Endothelial cell of umbilical vein (primary cell): ENCODE results near the gene TNFRSF12A. TPM values are rescaled to one million over a fixed set of nuclear protein-coding genes. Genes with fewer than 3 reads are reported as not detected.

Experiments
- BruUV-seq: library from RNA; stranded (reverse); fragments of 400-500 nt; replicated peaks from 2 replicates; lab custom pipeline; 2021; lab: Mats Ljungman, UMichigan
- CTCF ChIA-PET: fragments of 300-600, 350-600 bp; sonication (Branson Sonifier 250); formaldehyde crosslinking; loops from one replicate; lab custom pipeline; 2021; ENCODE audit warnings: antibody characterized with exemption, inconsistent platforms; lab: Charles Lee
- POLR2A ChIA-PET: fragments of 300-600, 350-600 bp; sonication (Branson Sonifier 250); formaldehyde crosslinking; loops from one replicate; lab custom pipeline; 2021; ENCODE audit warnings: antibody characterized with exemption, inconsistent platforms; lab: Charles Lee
- DNase-seq: peaks from one replicate; pipeline ENCODE4 v3.0.0-alpha.2; 2011; ENCODE audit warnings: low read depth, low spot score
- FAIRE-seq: peaks from 2 replicates; lab custom pipeline; 2011; peaks lifted over from hg19 to GRCh38; lab: Jason Lieb, UNC
- H2AFZ ChIP-seq: 2 replicates; pipeline ENCODE4 v1.6.0; 2012; ENCODE audit warnings: low read depth, low read length, control low read depth, inconsistent platforms
- H3K27ac ChIP-seq: 2 replicates; pipeline ENCODE4 v1.5.1; 2011; ENCODE audit warnings: low read depth, mild to moderate bottlenecking, control low read depth, low read length, moderate library complexity; ENCODE audit not compliant: insufficient read depth
- H3K27me3 ChIP-seq, 2 experiments: 2 replicates each; pipeline versions ENCODE4 v1.6.0 to v1.6.1; 2011; ENCODE audit warnings: low read length in 2 of 2, mixed read lengths in 1 of 2; ENCODE audit not compliant: control insufficient read depth in 2 of 2, insufficient read depth in 2 of 2
- H3K36me3 ChIP-seq, 2 experiments: 2 replicates in 1 of 2; 3 replicates in 1 of 2; pipeline ENCODE4 v1.5.1; 2011; ENCODE audit warnings: low read length in 2 of 2, mild to moderate bottlenecking in 1 of 2, moderate library complexity in 1 of 2; ENCODE audit not compliant: control insufficient read depth in 2 of 2, insufficient read depth in 2 of 2; ENCODE audit errors: extremely low read depth in 1 of 2
- H3K4me1 ChIP-seq: 3 replicates; pipeline ENCODE4 v1.5.1; 2011; ENCODE audit warnings: mild to moderate bottlenecking, low read length; ENCODE audit not compliant: control insufficient read depth, insufficient read depth; ENCODE audit errors: extremely low read depth
- H3K4me2 ChIP-seq: 2 replicates; pipeline ENCODE4 v1.6.1; 2011; ENCODE audit warnings: low read length, control low read depth, mixed read lengths; ENCODE audit not compliant: insufficient read depth
- H3K4me3 ChIP-seq, 3 experiments: fragments of 200-600 bp in 1 of 3; sonication (generic), shearing (Covaris generic) in 1 of 3; replicated peaks in 1 of 3; 2 replicates each; pipeline ENCODE4 v1.5.1; 2011 to 2016; ENCODE audit warnings: control low read depth in 3 of 3, low read length in 3 of 3, mild to moderate bottlenecking in 2 of 3, inconsistent platforms in 1 of 3, low read depth in 1 of 3, moderate library complexity in 1 of 3; ENCODE audit not compliant: insufficient read depth in 1 of 3
- H3K79me2 ChIP-seq: 2 replicates; pipeline ENCODE4 v1.6.0; 2012; ENCODE audit warnings: low read length, inconsistent platforms; ENCODE audit not compliant: control insufficient read depth, insufficient read depth
- H3K9ac ChIP-seq: replicated peaks from 2 replicates; pipeline ENCODE3; 2011; ENCODE audit warnings: low read length, control low read depth; ENCODE audit not compliant: insufficient read depth; ENCODE audit errors: extremely low read depth
- H3K9me1 ChIP-seq: replicated peaks from 3 replicates; pipeline ENCODE4 v1.6.0; 2011; ENCODE audit warnings: mild to moderate bottlenecking, low read length; ENCODE audit not compliant: control insufficient read depth, insufficient read depth; ENCODE audit errors: extremely low read depth
- H3K9me3 ChIP-seq: replicated peaks from 2 replicates; pipeline ENCODE4 v1.5.1; 2012; ENCODE audit warnings: low read length, inconsistent platforms; ENCODE audit not compliant: control insufficient read depth, insufficient read depth
- H4K20me1 ChIP-seq: replicated peaks from 2 replicates; pipeline ENCODE3; 2011; ENCODE audit warnings: mild to moderate bottlenecking, low read length; ENCODE audit not compliant: control insufficient read depth, insufficient read depth; ENCODE audit errors: extremely low read depth
- EZH2 ChIP-seq: IDR thresholded peaks from 2 replicates; pipeline ENCODE4 v1.6.1; 2012; ENCODE audit warnings: borderline replicate concordance, low read depth, mild to moderate bottlenecking, moderate library complexity, low read length, inconsistent platforms; ENCODE audit not compliant: severe bottlenecking
- FOS ChIP-seq: IDR thresholded peaks from 2 replicates; pipeline ENCODE4 v1.6.1; 2011; ENCODE audit warnings: mild to moderate bottlenecking, low read length, moderate library complexity, borderline replicate concordance; ENCODE audit not compliant: insufficient read depth
- GATA2 ChIP-seq: IDR thresholded peaks from 2 replicates; pipeline ENCODE4 v1.7.0; 2011; ENCODE audit warnings: low read depth, mild to moderate bottlenecking, moderate library complexity, mixed read lengths, low read length; ENCODE audit not compliant: insufficient read length, insufficient read depth
- JUN ChIP-seq: IDR thresholded peaks from 2 replicates; pipeline ENCODE4 v1.6.1; 2011; ENCODE audit warnings: borderline replicate concordance, low read depth; ENCODE audit not compliant: insufficient read length, insufficient read depth
- MYC ChIP-seq: IDR thresholded peaks from one replicate; pipeline ENCODE4 v1.6.1; 2011; ENCODE audit warnings: mild to moderate bottlenecking, low read depth, low read length
- POLR2A ChIP-seq: IDR thresholded peaks from 2 replicates; pipeline ENCODE4 v1.6.1; 2012; ENCODE audit warnings: low read depth, mild to moderate bottlenecking, control low read depth, low read length
- POLR2AphosphoS5 ChIP-seq: IDR thresholded peaks from 2 replicates; pipeline ENCODE4 v1.6.1; 2012; ENCODE audit warnings: low read depth, mild to moderate bottlenecking, control low read depth, low read length, moderate library complexity; ENCODE audit not compliant: insufficient read depth
- dilution Hi-C: fragments of 300-500 bp; cut with MboI; formaldehyde crosslinking; loops from one replicate; pipeline ENCODE4 v1.15.0; 2019; ENCODE audit warnings: low sequenced_read_pairs; ENCODE audit not compliant: extremely low pct_ligation_motif_present
- intact Hi-C: fragments of 100-400 bp; cut with micrococcal nuclease; formaldehyde crosslinking; loops from one replicate; pipeline ENCODE4 v1.10.0; 2022
- polyA plus RNA-seq, 4 experiments: library from polyadenylated mRNA; depleted of rRNA in 3 of 4; stranded (reverse) in 3 of 4; unstranded in 1 of 4; fragments of >200 nt; gene quantifications; 2 replicates each; pipeline versions ENCODE4 v1.2.1 to v1.2.3, GENCODE V29; 2011 to 2012; ENCODE audit warnings: missing spikeins in 1 of 4
- total RNA-seq: library from RNA; stranded (reverse); gene quantifications from 2 replicates; pipeline ENCODE4 v1.2.3, GENCODE V29; 2021
- TF ChIP-seq, protein P1 (sequence below), 2 donors: IDR thresholded peaks; 1 replicate in 1 of 2; 2 replicates in 1 of 2; pipeline ENCODE4 v1.5.1; 2011; ENCODE audit warnings: low read length in 2 of 2, mild to moderate bottlenecking in 2 of 2, moderate library complexity in 2 of 2, control low read depth in 1 of 2, inconsistent platforms in 1 of 2, low read depth in 1 of 2; ENCODE audit not compliant: insufficient read depth in 1 of 2; ENCODE audit errors: extremely low read depth in 1 of 2
- TF ChIP-seq, protein P2 (sequence below): IDR thresholded peaks from 2 replicates; pipeline ENCODE4 v1.6.1; 2011; ENCODE audit not compliant: insufficient read depth, insufficient read length

TNFRSF12A gene
- total and polyA plus RNA-seq, 2 donors (not counting 3 experiments of a cell fraction or from before 2014, with no cell fraction given), result 162 to 187 TPM

DNA sequence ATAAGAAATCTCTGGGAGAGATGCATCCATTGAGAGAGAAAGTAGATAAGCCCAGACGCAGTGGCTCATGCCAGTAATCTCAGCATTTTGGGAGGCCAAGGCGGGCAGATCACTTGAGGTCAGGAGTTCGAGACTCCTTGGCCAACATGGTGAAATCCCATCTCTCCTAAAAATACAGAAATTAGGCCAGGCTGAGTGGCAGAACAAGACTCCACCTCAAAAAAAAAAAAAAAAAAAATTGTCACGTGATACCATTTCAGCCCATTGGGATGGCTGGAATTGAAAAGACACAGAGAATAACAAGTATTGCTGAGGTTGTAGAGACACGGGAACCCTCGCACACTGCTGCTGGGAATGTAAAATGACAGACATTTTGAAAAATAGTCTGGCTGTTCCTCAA lies 42.4 kb downstream of the TNFRSF12A start:
- BruUV-seq, result no TSS peak
- H3K9me3 ChIP-seq, result no peaks in the 10 kb centered on the region
- FAIRE-seq (no peak), DNase-seq (no peak)
- H3K9me1 ChIP-seq, result no peaks in the 10 kb centered on the region
- dilution Hi-C loops (no loop called here), intact Hi-C loops (no loop called here)
- H3K4me1 ChIP-seq, result peaks cover 27% of the 10 kb centered on the region
- no peaks in the 10 kb centered on the region for H3K27me3 ChIP-seq
- ChIA-PET CTCF (interaction anchor here (1.2 to 2.5 kb wide), 2 partner anchors 65 to 67 kb away, joined by 4 to 13 read pairs; no protein-coding TSS in a partner anchor), POLR2A (no interaction called here)
- H3K27ac ChIP-seq, result no peak overlapping the region
- no peak overlapping the region for H2AFZ ChIP-seq
- no peak overlapping the region for H3K9ac ChIP-seq
- no peaks in the 10 kb centered on the region for H3K36me3 ChIP-seq
- H4K20me1 ChIP-seq, result no peaks in the 10 kb centered on the region
- no peak for TF ChIP-seq FOS
- no peak for TF ChIP-seq MYC
- TF ChIP-seq, protein P1, sequence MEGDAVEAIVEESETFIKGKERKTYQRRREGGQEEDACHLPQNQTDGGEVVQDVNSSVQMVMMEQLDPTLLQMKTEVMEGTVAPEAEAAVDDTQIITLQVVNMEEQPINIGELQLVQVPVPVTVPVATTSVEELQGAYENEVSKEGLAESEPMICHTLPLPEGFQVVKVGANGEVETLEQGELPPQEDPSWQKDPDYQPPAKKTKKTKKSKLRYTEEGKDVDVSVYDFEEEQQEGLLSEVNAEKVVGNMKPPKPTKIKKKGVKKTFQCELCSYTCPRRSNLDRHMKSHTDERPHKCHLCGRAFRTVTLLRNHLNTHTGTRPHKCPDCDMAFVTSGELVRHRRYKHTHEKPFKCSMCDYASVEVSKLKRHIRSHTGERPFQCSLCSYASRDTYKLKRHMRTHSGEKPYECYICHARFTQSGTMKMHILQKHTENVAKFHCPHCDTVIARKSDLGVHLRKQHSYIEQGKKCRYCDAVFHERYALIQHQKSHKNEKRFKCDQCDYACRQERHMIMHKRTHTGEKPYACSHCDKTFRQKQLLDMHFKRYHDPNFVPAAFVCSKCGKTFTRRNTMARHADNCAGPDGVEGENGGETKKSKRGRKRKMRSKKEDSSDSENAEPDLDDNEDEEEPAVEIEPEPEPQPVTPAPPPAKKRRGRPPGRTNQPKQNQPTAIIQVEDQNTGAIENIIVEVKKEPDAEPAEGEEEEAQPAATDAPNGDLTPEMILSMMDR (IDR thresholded peaks at IDR 0.05; ENCODE audit: extremely low read depth in 1 of 2, insufficient read depth in 1 of 2, low read depth in 1 of 2, low read length in 2 of 2), result no peak
- TF ChIP-seq GATA2, result no peak
- TF ChIP-seq, protein P2, sequence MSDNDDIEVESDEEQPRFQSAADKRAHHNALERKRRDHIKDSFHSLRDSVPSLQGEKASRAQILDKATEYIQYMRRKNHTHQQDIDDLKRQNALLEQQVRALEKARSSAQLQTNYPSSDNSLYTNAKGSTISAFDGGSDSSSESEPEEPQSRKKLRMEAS, result no peak
- TF ChIP-seq POLR2A, result no peak
- no peak for TF ChIP-seq EZH2
- no peak for TF ChIP-seq JUN
- TF ChIP-seq POLR2AphosphoS5, result no peak
- H3K4me3 ChIP-seq, result no peak overlapping the region
- peaks cover 4% of the 10 kb centered on the region for H3K79me2 ChIP-seq
- H3K4me2 ChIP-seq, result no peak overlapping the region
